Occipital lobe (tissue), 2 donors: ENCODE data around the gene ESD. TPM values are rescaled to one million over a fixed set of nuclear protein-coding genes. Genes with fewer than 3 reads are reported as not detected.
"Not testable (repeated sequence)": the region's sequence is repeated elsewhere in the genome, so short reads cannot be mapped to it uniquely, and the experiment has no call there.

Experiments
- DNase-seq: peaks from one replicate; lab custom pipeline; 2025; lab: John Stamatoyannopoulos, UW
- total RNA-seq: library from RNA; depleted of rRNA; stranded (reverse); fragments of >200 nt; gene quantifications from one replicate; pipeline ENCODE4 v1.2.3, GENCODE V29; 2014

Gene ESD
- total RNA-seq, 1 donor from 2014 or later, result 126 TPM

- DNase-seq, result no peak
Measured at GRCh38 chr13:46795321-46795720, 1.6 kb downstream of the ESD start.

GRCh38 chr13:46783504-46783903, 13.5 kb downstream of the ESD start:
- DNase-seq, result no peak

GRCh38 chr13:46782691-46783090, 14.3 kb downstream of the ESD start:
- no peak for DNase-seq

GRCh38 chr13:46782066-46782465, 14.9 kb downstream of the ESD start:
- DNase-seq, result no peak

- DNase-seq, result no peak
Measured at GRCh38 chr13:46778890-46779289, 18.1 kb downstream of the ESD start.

GRCh38 chr13:46778095-46778494, 18.9 kb downstream of the ESD start:
- DNase-seq, result no peak

GRCh38 chr13:46775385-46776107, 21.4 kb downstream of the ESD start:
- no peak for DNase-seq

- DNase-seq, result no peak
Measured at GRCh38 chr13:46773541-46773940, 23.4 kb downstream of the ESD start.

- DNase-seq, result no peak
Measured at GRCh38 chr13:46771693-46772092, 25.3 kb downstream of the ESD start.

GRCh38 chr13:46769925-46770324, 27.0 kb downstream of the ESD start:
- not testable (repeated sequence) for DNase-seq

- no peak for DNase-seq
Measured at GRCh38 chr13:46761866-46762265, 35.1 kb downstream of the ESD start.

GRCh38 chr13:46761174-46761573, 35.8 kb downstream of the ESD start:
- no peak for DNase-seq

- no peak for DNase-seq
Measured at GRCh38 chr13:46759846-46760245, 37.1 kb downstream of the ESD start.

GRCh38 chr13:46757640-46758039, 39.3 kb downstream of the ESD start:
- no peak for DNase-seq

- DNase-seq, result no peak
Measured at GRCh38 chr13:46756977-46757376, 40.0 kb downstream of the ESD start.

- not testable (repeated sequence) for DNase-seq
Measured at GRCh38 chr13:46755508-46755907, 41.5 kb downstream of the ESD start.

GRCh38 chr13:46754812-46755211, 42.1 kb downstream of the ESD start:
- DNase-seq, result no peak

GRCh38 chr13:46753917-46754316, 43.0 kb downstream of the ESD start:
- no peak for DNase-seq

- no peak for DNase-seq
Measured at GRCh38 chr13:46753137-46753536, 43.8 kb downstream of the ESD start.

GRCh38 chr13:46751811-46752635, 44.9 kb downstream of the ESD start:
- no peak for DNase-seq

- DNase-seq, result no peak
Measured at GRCh38 chr13:46749951-46750350, 47.0 kb downstream of the ESD start.

GRCh38 chr13:46748300-46748699, 48.7 kb downstream of the ESD start:
- no peak for DNase-seq
